GM12878 (cell line): ENCODE data around the gene RBMS3. TPM values are rescaled to one million over a fixed set of nuclear protein-coding genes. Genes with fewer than 3 reads are reported as not detected.

Experiments
- ATAC-seq: fragments of 200-7000 bp; cut with Tn5 transposase; 3 replicates; pipeline ENCODE4 v1.9.1; 2020; ENCODE audit warnings: mild to moderate bottlenecking, moderate library complexity
- BruUV-seq: library from RNA; stranded (reverse); fragments of 400-500 nt; replicated peaks from 2 replicates; lab custom pipeline; 2021; lab: Mats Ljungman, UMichigan
- CTCF ChIA-PET: fragments of 300-600 bp; sonication (Branson Sonifier 250); formaldehyde crosslinking; extraction: SDS; loops from one replicate; lab custom pipeline; 2021; ENCODE audit warnings: inconsistent platforms; lab: Yijun Ruan, JAX
- POLR2A ChIA-PET: fragments of 350-600 bp; formaldehyde crosslinking; extraction: SDS; loops from one replicate; lab custom pipeline; 2021; ENCODE audit warnings: inconsistent platforms; lab: Charles Lee
- RAD21 ChIA-PET: fragments of 300-600 bp; sonication (Branson Sonifier 250); formaldehyde crosslinking; loops from one replicate; lab custom pipeline; 2023; ENCODE audit warnings: antibody characterized with exemption; ENCODE audit not compliant: unreplicated experiment; lab: Charles Lee
- SMC1A ChIA-PET: fragments of 300-600 bp; sonication (Branson Sonifier 250); formaldehyde crosslinking; loops from one replicate; lab custom pipeline; 2023; ENCODE audit not compliant: unreplicated experiment, uncharacterized antibody; lab: Charles Lee
- DNase-seq: peaks from one replicate; pipeline ENCODE4 v3.0.0-alpha.2; 2011; ENCODE audit warnings: low read depth, low spot score
- FAIRE-seq: peaks from 3 replicates; lab custom pipeline; 2011; peaks lifted over from hg19 to GRCh38; lab: Jason Lieb, UNC
- H2AFZ ChIP-seq: 2 replicates; pipeline ENCODE4 v1.6.0; 2011; ENCODE audit warnings: low read depth, low read length, control low read depth; ENCODE audit not compliant: control insufficient read depth
- H3K27ac ChIP-seq: 2 replicates; pipeline ENCODE4 v1.5.1; 2011; ENCODE audit warnings: control low read depth; ENCODE audit not compliant: control insufficient read depth, insufficient read depth
- H3K27me3 ChIP-seq, 2 experiments: replicated peaks in 1 of 2; 2 replicates each; pipeline versions ENCODE4 v1.6.0 to v1.6.1; 2011; ENCODE audit warnings: low read length in 1 of 2; ENCODE audit not compliant: control insufficient read depth in 2 of 2, insufficient read depth in 2 of 2
- H3K36me3 ChIP-seq, 2 experiments: 2 replicates each; pipeline ENCODE4 v1.5.1; 2011; ENCODE audit warnings: low read length in 1 of 2; ENCODE audit not compliant: control insufficient read depth in 2 of 2, insufficient read depth in 2 of 2
- H3K4me1 ChIP-seq: 2 replicates; pipeline ENCODE4 v1.6.1; 2011; ENCODE audit warnings: mild to moderate bottlenecking, low read length, moderate library complexity, mixed read lengths; ENCODE audit not compliant: control insufficient read depth, insufficient read depth
- H3K4me2 ChIP-seq: 2 replicates; pipeline ENCODE4 v1.6.0; 2011; ENCODE audit warnings: control low read depth; ENCODE audit not compliant: control insufficient read depth, insufficient read depth
- H3K4me3 ChIP-seq: fragments of 200-600 bp; sonication (generic); 2 replicates; pipeline ENCODE4 v1.5.1; 2016
- H3K79me2 ChIP-seq: 2 replicates; pipeline ENCODE4 v1.6.0; 2011; ENCODE audit warnings: low read length; ENCODE audit not compliant: control insufficient read depth, insufficient read depth
- H3K9ac ChIP-seq: 2 replicates; pipeline ENCODE4 v1.8.0; 2011; ENCODE audit warnings: low read length, control low read depth, mixed read lengths; ENCODE audit not compliant: control insufficient read depth, insufficient read depth
- H3K9me3 ChIP-seq: replicated peaks from 3 replicates; pipeline ENCODE4 v1.5.1; 2011; ENCODE audit warnings: mild to moderate bottlenecking, low read length; ENCODE audit not compliant: control insufficient read depth, insufficient read depth
- H4K20me1 ChIP-seq: 2 replicates; pipeline ENCODE4 v1.6.0; 2011; ENCODE audit not compliant: control insufficient read depth, insufficient read depth
- BCL3 ChIP-seq: IDR thresholded peaks from 2 replicates; pipeline ENCODE4 v1.6.1; 2011; ENCODE audit warnings: borderline replicate concordance, low read depth, mild to moderate bottlenecking, moderate library complexity, low read length; ENCODE audit not compliant: insufficient read depth, poor library complexity, severe bottlenecking
- BRCA1 ChIP-seq: IDR thresholded peaks from 2 replicates; pipeline ENCODE4 v1.6.1; 2011; ENCODE audit warnings: low read depth, low read length, improper control_type of control experiment
- CREB1 ChIP-seq: IDR thresholded peaks from 2 replicates; pipeline ENCODE4 v1.6.1; 2012; ENCODE audit warnings: low read depth, mild to moderate bottlenecking, inconsistent platforms
- CTCF ChIP-seq, 3 experiments: IDR thresholded peaks in 2 of 3; conservative IDR thresholded peaks in 1 of 3; 2 replicates each; pipeline ENCODE4 v1.5.1; 2011; ENCODE audit warnings: low read depth in 3 of 3, low read length in 3 of 3, mild to moderate bottlenecking in 3 of 3, control low read depth in 2 of 3, moderate library complexity in 2 of 3, inconsistent platforms in 1 of 3, mixed read lengths in 1 of 3; ENCODE audit not compliant: control insufficient read depth in 2 of 3, insufficient read depth in 1 of 3; ENCODE audit errors: extremely low read depth in 1 of 3
- E2F8 ChIP-seq: fragments of 450-650 bp; IDR thresholded peaks from 2 replicates; pipeline ENCODE4 v1.6.1; 2018; ENCODE audit warnings: mild to moderate bottlenecking, low read depth, moderate library complexity; ENCODE audit not compliant: partially characterized antibody
- HDAC6 ChIP-seq: fragments of 200-600 bp; sonication (generic); IDR thresholded peaks from one replicate; pipeline ENCODE4 v1.8.0; 2017; ENCODE audit warnings: antibody characterized with exemption; ENCODE audit not compliant: unreplicated experiment
- MAX ChIP-seq: IDR thresholded peaks from 2 replicates; pipeline ENCODE4 v1.6.1; 2012; ENCODE audit warnings: low read depth, low read length, improper control_type of control experiment
- MEF2A ChIP-seq: IDR thresholded peaks from 2 replicates; pipeline ENCODE4 v1.6.1; 2011; ENCODE audit warnings: low read depth, mild to moderate bottlenecking, low read length, moderate library complexity; ENCODE audit not compliant: insufficient read depth
- MTA3 ChIP-seq: IDR thresholded peaks from 2 replicates; pipeline ENCODE4 v1.6.1; 2012; ENCODE audit warnings: low read length, inconsistent platforms, borderline replicate concordance
- NBN ChIP-seq: fragments of 450-650 bp; IDR thresholded peaks from 2 replicates; pipeline ENCODE4 v1.6.1; 2016
- NFIC ChIP-seq: IDR thresholded peaks from 2 replicates; pipeline ENCODE4 v1.6.1; 2012; ENCODE audit warnings: low read depth, mild to moderate bottlenecking, inconsistent platforms, low read length, moderate library complexity
- SMAD5 ChIP-seq: IDR thresholded peaks from 2 replicates; pipeline ENCODE4 v1.6.1; 2016; ENCODE audit warnings: antibody characterized with exemption, low read depth
- SREBF1 ChIP-seq: IDR thresholded peaks from 2 replicates; pipeline ENCODE4 v1.6.1; 2012; ENCODE audit warnings: mild to moderate bottlenecking, low read length
- USF2 ChIP-seq: IDR thresholded peaks from 2 replicates; pipeline ENCODE4 v1.6.1; 2011; ENCODE audit warnings: low read depth, low read length, improper control_type of control experiment, borderline replicate concordance
- ZNF274 ChIP-seq: IDR thresholded peaks from one replicate; pipeline ENCODE4 v1.8.0; 2011; ENCODE audit not compliant: insufficient read length, insufficient read depth
- ZNF384 ChIP-seq: IDR thresholded peaks from 2 replicates; pipeline ENCODE4 v1.6.1; 2012; ENCODE audit warnings: low read depth, mild to moderate bottlenecking, low read length, improper control_type of control experiment, borderline replicate concordance
- ZSCAN29 ChIP-seq: fragments of 450-650 bp; IDR thresholded peaks from 2 replicates; pipeline ENCODE4 v1.6.1; 2017; ENCODE audit warnings: mild to moderate bottlenecking, moderate library complexity
- WGBS: methylation state at CpG from one replicate; pipeline ENCODE4 v1.1.6; 2016; ENCODE audit warnings: low lambda C conversion rate; ENCODE audit not compliant: insufficient replicate concordance, insufficient coverage; ENCODE audit errors: missing lambda C conversion rate; 5-methylcytosine and 5-hydroxymethylcytosine counted together
- in situ Hi-C: fragments of 300-500 bp; cut with MboI; formaldehyde crosslinking; loops from 9 replicates; pipeline ENCODE4 v1.14.3; 2018; ENCODE audit warnings: mixed read lengths
- intact Hi-C: fragments of 100-400 bp; cut with micrococcal nuclease; formaldehyde crosslinking; loops from one replicate; pipeline ENCODE4 v1.14.2; 2022; ENCODE audit not compliant: unreplicated experiment
- polyA plus RNA-seq, 11 experiments: library from polyadenylated mRNA; depleted of rRNA in 4 of 11; unstranded in 6 of 11; stranded (reverse) in 5 of 11; fragments of >200 nt; fragmentation: Nextera tagmentation in 4 of 11; fragmentation: Illumina TruSeq in 1 of 11; extraction: Ambion mirVana in 4 of 11; extraction: Trizol in 1 of 11; gene quantifications; 1 replicate in 1 of 11; 2 replicates in 10 of 11; pipeline versions ENCODE4 v1.2.1 to v1.2.3, GENCODE V29; 2011 to 2016; ENCODE audit warnings: inconsistent platforms in 2 of 11, missing spikeins in 2 of 11, low read depth in 1 of 11
- total RNA-seq, 4 experiments: library from RNA; depleted of rRNA in 3 of 4; stranded (reverse); fragments of >200 nt in 3 of 4; fragmentation: Illumina TruSeq in 1 of 4; extraction: Trizol in 1 of 4; gene quantifications; 2 replicates each; pipeline versions ENCODE4 v1.2.1 to v1.2.3, GENCODE V29; 2013 to 2021

RBMS3 gene
- total and polyA plus RNA-seq, 10 of the 15 experiments (the other 5 are each of a cell fraction or from before 2014, with no cell fraction given): 0.79 to 4.7 (median 3.1) TPM

- Histone ChIP-seq H3K79me2 (no peaks in the 10 kb centered on the region), H3K4me1 (no peaks in the 10 kb centered on the region), H3K27me3 (no peaks in the 10 kb centered on the region), H3K4me3 (no peak overlapping the region), H3K9ac (no peak overlapping the region), H3K4me2 (no peak overlapping the region), H3K9me3 (no peaks in the 10 kb centered on the region; the same call in 2 of the 3 replicates), H2AFZ (no peak overlapping the region), H3K36me3 (no peaks in the 10 kb centered on the region), H3K27ac (no peak overlapping the region), H4K20me1 (no peaks in the 10 kb centered on the region)
- intact Hi-C loops: loop anchor here (5.0 kb wide), 1 partner anchor 147 kb away; the partner anchor contains the start of gene RBMS3
- in situ Hi-C loops: no loop called here
- ATAC-seq (no peak), FAIRE-seq (no peak), DNase-seq (no peak)
- ChIA-PET POLR2A (no interaction called here), SMC1A (interaction anchor here (0.7 to 1.3 kb wide), 5 partner anchors 13 to 95 kb away, joined by 3 to 4 read pairs (median 3); no protein-coding TSS in a partner anchor), CTCF (interaction anchor here (0.6 to 0.9 kb wide), 2 partner anchors 132 to 144 kb away, joined by 3 read pairs; no protein-coding TSS in a partner anchor), RAD21 (interaction anchor here (0.5 to 1.2 kb wide), 2 partner anchors 27 to 148 kb away, joined by 3 read pairs; no protein-coding TSS in a partner anchor)
- 11% methylated on average over 4 of the region's 4 CpGs for WGBS
- BruUV-seq: no TSS peak
- no peak for TF ChIP-seq ZSCAN29
- TF ChIP-seq MEF2A: no peak
- TF ChIP-seq USF2: no peak
- no peak for TF ChIP-seq BCL3
- TF ChIP-seq SMAD5: no peak
- TF ChIP-seq E2F8: no peak
- TF ChIP-seq NBN: no peak
- no peak for TF ChIP-seq ZNF384
- TF ChIP-seq BRCA1: no peak
- TF ChIP-seq HDAC6: no peak
- no peak for TF ChIP-seq ZNF274
- no peak for TF ChIP-seq CTCF (IDR thresholded peaks at IDR 0.05 in 2 of 3, conservative IDR thresholded peaks at IDR 0.05 in 1 of 3; ENCODE audit: control insufficient read depth in 2 of 3, extremely low read depth in 1 of 3, insufficient read depth in 1 of 3, low read depth in 3 of 3, low read length in 3 of 3)
- TF ChIP-seq CREB1: no peak
- TF ChIP-seq MTA3: no peak
- TF ChIP-seq NFIC: no peak
- no peak for TF ChIP-seq MAX
- no peak for TF ChIP-seq SREBF1
Observed at GRCh38 chr3:29429055-29429679, 148.3 kb downstream of the RBMS3 start.
